GM21529 (cell line): ENCODE data around the gene ADARB1.

Experiments used
- ATAC-seq: cut with Tn5 transposase; IDR thresholded peaks from one replicate; pipeline ENCODE4 v1.9.1; 2021; ENCODE audit not compliant: unreplicated experiment

Gene ADARB1

DNA sequence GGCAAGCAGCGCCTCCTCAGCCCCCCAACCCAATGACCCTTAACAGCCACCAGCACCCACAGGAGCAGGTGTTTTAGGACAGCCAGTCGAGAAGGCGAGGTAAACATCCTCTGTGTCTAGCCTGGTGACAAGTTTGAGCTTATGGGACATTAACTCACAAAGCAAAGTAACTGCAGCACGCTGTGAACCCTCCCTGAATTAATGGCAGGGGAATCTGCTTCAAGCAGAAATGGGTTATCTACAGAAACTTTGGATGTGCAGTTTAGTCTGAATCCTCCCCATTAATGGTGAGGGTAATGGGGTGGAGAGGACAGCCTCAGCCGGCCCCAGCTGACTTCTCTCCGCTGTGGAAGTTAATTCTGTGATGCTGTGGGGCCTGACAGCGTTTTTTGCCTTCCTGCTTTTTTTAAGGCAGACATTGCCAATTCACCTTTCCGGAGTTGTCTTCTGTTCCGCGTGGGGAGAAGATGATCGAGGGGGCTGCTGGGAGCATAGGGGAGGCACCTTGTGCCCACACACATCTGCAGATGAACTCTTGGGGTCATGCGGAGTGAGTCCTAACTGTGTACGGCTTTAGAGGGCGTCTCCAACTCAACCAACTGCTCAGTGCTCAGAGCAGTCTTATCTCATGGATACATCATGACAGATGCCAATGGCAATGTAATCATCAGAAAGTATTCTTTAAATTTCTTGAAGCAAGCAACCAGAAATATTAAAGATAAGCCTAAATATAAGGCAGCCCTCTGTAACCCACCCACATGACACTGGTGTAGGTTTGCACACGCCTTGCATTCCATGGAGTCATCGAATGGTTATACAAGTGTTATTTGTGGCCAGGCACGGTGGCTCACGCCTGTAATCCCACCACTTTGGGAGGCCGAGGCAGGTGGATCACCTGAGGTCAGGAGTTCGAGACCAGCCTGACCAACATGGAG, 172.3 kb downstream of the ADARB1 start:
- ATAC-seq = no peak

DNA sequence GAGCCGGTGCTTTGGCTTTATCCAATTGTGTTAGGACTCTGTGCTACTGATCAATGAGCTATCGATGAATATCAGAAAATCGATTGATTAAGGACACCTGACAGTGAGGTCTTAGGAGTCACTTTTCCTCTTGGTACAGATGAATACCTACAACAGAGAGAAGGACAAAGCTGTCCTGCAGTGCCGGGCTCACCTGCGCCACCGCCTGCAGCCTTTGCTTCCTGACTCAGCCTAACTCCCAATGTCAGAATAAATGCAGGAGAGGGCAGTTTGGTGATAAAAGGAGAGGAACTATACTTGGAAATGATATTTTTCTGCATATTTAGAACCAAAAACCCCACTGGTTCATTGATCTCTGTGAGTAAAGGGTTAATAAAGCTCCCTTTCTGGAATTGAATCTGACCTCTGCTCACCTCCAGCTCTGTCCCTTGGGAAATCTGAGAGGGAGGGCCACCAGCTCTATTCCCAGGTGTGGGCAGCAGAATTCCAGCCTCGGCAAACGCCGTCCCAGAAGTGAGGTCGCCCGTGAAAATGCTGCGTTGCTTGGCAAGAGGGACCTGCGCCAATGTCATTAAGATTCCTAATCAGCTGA, 174.0 kb downstream of the ADARB1 start:
- ATAC-seq = no peak

DNA sequence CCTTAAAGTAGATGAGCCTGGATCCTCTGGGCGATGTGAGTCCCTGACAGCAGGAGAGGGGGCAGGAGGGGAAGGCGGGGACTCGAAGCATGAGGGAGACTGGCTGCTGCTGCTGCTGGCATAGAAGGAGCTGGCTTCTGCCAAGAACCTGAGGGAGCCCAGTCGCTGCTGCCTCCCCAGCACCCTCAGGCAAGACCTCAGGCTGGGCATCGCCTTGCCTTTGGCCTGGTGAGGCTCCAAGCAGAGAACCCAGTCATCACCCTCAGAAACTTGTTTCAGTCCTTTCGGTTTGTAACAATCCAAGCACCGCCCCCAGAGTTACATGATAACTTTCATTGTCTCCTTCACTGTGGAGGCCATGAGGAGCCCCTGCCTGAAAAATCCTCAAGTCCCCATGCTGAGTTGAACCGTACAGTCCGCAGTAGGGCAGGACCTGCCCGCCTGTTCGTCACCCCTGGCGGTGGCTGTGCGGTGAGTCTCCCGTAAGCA, 174.6 kb downstream of the ADARB1 start:
- ATAC-seq = no peak

DNA sequence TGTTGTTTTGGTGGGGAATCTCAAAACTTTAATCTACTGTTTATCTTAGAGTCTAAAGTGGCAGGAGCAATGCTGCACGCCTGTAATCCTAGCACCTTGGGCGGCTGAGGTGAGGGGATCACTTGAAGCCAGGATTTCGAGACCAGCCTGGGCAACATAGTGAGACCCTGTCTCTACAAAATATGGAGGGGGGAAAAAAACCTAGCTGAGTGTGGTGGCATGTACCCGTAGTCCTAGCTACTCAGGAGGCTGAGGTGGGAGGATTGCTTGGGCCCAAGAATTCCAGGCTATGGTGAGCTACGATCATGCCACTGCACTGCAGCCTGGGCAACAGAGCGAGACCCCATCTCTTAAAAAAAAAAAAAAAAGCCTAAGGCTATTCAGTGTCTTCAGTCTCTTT, 175.2 kb downstream of the ADARB1 start:
- ATAC-seq = no peak

DNA sequence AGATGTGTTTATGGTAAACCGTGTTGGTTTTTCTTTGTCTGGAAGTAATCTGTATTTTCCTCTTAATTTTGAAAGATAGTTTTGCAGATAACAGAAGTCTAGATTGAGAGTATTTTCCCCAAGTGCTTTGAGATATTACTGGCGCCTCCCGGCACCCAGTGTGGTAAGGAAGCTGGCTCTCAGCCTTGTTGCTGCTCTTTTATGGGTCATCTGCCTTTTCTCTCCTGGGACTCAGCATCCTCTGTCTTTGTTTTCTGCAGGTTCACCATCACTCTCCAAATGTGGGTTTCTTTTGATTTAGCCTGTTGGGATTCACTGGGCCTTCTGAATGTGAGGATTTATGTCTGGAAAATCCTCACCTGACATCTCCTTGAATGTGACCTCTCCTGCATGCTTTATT, 175.9 kb downstream of the ADARB1 start:
- ATAC-seq = no peak

DNA sequence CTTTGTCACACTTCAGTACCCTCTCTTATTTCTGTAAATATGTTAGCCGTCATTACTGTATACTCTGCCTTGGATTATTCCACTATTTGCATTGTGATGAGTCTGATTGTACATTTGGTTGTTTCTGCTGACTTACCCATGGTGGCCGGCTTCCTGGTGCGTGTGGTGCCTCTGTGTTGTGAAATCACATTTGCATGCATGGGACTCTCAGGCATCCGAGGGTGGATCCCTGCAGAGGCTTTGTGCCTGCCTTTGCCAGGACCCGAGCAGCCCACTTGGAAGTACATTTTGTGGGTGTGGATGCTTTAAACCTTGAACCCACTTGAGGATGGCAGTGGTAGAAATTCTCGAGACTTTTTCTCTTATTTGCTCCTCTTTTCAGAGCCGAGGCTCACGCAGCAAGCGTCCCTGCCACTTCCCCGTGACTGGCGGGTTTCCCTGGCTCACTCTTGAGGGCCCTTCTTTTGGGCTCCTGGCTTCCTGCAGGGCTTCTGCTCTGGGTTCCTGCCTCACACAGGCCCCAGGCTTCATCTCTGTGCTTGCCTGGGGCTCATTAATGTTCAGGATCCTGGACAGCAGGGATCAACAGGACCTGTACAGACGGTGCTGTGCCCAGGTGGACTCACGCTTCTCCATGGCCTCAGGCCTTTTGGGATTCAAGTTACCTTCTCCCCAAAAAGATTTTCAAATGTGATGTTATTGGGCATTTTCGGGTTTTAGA, 176.7 kb downstream of the ADARB1 start:
- ATAC-seq = no peak

DNA sequence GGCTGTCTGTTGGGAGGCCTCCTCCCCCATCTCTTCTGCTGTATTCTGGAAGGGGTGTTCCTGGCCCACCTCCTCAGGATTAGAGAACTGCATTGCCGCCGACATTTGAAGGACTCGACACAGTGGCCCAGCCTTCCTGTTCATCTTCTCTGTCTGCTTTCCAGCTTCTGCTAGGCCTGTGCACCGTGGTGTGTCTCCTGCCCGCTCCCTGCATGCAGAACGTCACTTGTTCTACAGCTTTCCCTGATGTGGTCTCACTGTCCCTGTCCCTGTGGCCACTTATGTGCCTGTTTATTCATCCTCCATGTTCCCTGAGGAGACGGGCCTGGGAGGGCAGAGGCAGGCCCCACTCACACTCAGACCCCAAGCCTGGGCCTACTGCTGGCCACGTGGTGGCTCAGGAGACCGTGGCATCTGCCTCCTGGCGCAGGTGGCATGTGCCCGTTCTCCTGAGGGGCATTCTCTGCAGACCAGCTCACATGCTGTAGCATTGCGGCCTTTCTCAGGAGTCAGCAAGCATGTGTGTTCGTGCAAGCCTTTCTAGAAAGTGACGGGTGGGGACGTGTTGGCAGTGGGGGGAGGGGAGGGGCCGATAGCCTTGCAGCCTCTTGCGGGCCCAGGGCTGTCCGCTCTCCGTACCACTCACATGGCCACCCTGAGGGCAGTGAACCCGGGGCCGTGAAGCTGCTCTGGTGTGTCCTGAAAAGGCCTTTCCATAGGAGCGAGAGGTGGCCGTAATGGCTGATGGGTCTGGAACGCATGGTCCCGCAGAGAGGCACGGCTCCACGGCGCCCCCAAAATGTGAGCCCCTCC, 177.5 kb downstream of the ADARB1 start:
- ATAC-seq = no peak

DNA sequence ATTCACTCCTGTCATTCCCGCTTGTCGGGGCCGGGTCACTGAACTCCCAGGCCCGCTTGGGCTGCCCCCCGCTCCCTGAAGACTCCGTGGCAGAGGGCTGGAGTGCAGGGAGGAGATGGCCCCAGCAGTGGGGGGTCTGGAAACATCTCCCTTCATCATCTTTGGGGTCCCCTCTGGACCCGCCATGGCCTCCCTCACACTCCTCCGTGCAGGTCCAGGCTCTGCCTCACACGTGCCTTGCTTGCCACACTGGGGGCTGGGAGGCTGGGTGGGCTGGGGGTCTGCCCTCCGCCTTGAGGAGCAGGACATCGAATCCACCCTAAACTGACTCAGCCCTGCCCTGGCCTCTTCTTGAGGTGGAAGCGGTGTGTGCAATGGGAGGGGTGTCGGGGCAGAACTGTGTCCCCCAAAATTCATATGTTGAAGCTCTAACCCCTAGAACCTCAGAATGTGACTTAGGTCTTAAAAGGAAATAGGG, 178.1 kb downstream of the ADARB1 start:
- no peak for ATAC-seq

DNA sequence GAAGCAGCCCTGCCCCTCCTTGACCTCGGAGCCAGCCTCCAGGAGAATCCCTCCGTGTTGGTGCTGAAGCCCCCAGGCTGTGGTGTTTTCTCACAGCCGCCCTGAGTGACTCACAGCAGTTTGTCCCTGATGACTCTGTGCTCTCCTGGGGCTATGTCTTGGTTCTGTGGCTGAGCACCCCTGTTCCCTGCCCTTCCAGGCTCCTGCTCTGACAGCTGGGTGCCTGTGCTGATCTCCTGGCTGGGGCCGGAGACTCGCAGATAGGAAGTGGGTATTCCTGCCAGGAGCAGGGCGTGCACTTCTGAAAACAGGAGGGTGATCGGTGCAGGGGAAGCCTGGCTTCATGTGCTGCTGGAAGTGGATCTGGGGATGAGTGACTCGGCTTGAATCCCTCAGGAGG, 178.8 kb downstream of the ADARB1 start:
- no peak for ATAC-seq

DNA sequence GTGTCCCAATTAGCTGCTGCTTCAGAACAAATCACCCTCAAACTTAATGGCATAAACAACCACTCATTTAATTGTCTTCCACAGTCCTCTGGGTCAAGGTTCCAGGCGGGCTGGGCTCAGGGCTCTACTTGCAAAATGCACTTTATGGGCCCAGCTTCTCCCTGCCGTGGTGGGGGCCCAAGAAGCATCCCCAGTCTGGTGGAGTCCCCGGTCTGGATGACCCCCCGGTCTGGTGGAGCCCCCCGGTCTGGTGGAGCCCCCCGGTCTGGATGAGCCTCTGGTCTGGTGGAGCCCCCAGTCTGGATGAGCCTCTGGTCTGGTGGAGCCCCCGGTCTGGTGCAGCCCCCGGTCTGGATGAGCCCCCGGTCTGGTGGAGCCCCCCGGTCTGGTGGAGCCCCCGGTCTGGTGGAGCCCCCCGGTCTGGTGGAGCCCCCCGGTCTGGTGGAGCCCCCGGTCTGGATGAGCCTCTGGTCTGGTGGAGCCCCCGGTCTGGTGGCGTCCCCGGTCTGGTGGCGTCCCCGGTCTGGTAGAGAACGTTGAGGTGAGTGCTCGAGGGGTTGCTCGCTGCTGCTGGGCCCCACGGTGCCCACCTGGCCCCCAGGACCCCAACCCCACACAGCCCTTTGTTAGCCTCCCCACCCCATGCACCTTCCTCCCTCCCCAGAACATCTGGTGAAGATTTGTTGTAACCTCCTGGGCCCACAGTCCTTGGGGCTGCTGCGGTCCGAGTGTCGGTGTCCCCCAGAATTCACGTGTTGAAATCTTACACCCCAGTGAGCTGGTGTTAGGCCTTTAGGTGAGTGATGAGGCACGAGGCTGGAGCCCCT, 179.5 kb downstream of the ADARB1 start:
- no peak for ATAC-seq

DNA sequence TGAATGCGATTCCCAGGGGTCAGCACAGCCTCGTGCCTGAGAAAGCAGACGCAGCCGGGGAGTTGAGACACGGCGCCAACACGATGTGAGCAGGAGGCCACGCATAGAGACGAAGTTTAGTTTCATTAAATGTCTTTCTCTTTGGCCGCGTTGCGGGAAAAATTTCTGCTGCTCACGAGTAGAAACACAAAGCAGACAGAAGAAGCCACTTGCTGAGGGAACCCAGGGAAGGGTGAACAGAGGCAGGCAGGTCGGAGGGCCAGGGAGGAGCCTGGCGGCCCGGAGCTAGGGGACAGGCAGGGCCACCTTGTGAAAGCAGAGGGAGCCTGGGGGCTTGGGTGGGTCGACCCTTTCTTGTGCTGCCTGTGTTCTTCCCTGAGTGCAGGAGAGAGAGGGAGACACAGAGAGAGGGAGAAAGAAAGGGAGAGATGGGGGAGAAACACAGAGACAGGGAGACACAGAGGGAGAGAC, 180.1 kb downstream of the ADARB1 start:
- no peak for ATAC-seq

DNA sequence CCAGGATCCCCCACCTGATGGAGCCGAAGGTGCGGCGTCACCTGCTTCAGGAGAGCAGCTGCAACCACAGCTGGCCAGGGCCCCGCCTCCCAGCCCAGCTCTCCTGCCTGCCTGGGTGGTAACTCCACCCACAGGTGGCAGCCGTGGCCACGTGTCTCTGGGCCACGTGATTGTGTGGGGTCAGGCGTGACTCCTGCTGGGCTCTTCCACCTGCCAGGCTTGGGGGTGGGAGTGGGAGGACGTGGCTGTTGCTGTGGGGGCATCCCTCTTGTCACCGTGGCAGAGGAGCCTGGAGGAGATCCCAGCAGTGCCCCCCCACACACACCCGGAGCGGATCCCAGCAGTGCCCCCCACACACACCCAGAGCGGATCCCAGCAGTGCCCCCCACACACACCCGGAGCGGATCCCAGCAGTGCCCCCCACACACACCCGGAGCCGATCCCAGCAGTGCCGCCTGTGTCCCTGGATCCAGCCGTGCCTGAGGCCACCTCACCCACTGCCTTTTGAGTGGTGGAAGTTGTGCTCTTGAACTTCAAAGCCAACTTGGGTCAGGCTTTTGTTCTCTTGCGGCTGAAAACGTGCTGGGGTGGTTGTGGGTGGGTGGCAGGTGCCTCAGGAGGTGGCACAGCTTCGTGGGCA, 181.1 kb downstream of the ADARB1 start:
- no peak for ATAC-seq

DNA sequence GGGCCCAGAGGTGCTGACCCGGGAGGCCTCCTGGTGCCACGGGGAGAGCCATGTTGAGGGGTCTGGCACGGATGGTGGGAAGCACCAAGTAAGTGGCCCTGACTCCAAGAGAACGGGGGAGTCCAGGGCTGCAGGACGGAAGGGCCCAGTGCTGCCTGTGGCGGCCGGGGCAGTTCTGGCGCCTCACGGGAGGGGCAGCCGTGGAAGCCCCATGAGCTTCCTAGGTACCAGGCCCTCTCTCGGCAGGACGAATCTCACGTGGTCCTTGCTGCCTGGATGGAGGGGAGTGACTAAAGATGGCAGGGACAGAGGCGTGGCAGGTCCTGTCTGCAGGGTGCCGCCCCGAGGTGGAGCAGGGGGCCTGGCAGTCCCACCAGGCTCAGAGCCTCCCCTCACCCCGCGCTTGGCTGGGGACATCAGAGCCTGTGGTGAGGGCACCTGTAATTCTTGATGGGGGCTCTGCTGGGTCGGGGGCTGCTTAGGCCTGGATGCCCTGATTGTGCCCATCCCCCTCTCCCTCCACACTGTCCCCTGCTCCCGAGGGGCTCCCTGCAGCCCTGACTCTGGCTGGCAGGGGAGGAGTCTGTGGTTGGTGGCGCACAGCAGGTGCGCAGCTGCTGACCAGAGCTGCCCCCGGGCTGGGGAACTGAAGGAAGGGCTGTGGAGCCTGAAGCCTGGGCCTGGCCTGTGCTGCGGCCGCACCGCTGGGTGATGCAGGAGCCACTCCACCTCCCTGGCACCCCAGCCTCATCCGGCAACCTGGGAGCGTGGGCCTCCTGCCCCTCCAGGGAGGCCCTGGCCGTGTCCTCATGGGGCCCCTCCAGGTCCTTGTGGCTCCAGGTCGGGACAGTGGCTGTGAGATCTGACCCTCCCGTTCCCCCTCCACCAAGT, 181.9 kb downstream of the ADARB1 start:
- no peak for ATAC-seq

DNA sequence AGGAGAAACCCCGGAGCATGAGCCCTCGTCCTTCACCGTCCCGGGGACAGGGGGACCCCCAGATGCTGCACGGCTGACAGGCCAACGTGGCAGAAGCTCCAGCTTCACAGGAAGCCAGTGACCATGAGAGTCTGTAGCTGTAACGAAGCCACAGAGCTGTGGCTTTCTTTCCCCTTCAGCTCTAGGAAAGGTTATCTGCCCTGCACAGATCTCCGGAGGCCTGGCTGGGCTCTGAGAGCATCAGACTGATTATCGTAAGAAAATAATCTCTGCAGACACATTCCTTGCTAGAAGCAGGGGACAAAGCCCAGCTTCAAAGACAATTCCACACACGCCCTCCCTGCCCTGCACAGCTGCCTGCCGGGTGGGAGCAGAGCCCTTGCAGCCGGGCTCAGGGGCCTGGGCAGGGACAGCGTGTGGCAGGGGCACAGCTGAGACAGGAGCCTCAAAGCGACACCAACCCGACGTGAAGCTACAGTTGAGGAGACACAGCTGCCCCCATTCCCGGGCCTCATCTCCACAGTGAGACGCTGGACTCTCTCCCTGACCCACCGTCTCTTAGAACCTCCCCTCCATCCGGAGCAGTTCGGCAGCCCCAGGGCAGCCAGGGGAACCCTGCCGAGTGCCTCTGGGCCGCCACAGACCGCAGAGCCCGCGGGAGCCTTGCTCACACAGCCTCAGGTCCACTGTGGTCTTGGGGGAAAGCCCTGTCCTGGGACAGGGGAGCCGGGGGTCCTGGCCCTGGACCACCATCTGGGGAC, 182.7 kb downstream of the ADARB1 start:
- no peak for ATAC-seq

DNA sequence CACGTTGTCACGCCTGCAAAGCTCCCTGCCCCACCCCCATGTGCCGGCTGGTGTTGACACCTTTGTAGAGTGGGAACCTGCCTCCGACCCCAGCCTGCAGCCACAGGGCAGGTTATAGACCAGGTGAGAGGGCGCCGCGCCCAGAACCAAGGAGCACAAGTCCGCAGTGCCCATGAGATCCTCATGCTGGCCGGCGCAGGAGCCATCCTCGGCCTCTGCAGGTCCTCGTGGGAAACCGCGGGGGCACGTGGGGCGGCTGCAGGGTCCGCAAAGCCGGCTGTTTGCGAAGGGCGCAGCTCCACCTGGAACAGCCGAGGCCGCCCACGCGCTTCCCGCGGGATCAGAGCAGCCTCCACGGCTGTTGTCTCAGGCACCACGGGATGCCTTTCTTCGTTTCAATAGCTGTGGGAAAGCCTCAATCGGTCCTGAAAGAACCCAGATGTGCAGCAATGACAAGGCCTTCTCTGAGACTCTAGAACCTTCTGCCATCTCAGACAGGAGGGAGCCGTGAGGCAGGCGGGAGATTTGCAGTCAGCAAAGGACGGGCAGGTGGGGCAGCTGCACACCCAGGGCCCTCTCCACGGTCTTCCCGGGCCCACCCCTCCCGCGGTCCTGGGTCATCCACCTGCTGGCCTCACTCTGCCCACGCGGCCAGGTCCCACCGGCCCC, 183.4 kb downstream of the ADARB1 start:
- no peak for ATAC-seq

DNA sequence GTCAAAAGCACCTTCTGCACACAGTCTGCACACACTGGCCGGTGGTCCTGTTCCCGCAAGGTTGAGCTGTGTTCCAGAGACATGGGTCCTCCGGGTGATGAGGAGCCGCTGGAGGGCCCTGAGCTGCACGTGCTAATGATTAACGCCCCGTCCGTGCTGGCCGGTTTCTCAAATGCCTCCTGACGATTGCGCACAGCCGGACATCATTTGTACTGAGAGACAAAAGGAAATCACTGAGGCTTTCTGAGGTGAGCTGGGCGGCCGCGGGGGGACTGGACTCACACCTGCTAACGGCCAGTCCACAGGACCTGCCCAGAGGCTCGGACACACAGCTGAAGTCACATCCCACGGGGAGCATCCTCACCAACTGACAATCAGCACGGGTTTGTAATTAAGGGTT, 184.1 kb downstream of the ADARB1 start:
- ATAC-seq = no peak
